Thyroid gland (tissue), 4 donors: Measurements from ENCODE around the gene GLE1. TPM values are rescaled to one million over a fixed set of nuclear protein-coding genes. Genes with fewer than 3 reads are reported as not detected.

ENCODE experiments used
- DNase-seq, 2 donors: peaks; one replicate each; pipeline ENCODE4 v3.0.0-alpha.2; 2019
- H3K27ac ChIP-seq, 3 donors: fragments of 200-600 bp; sonication (generic); 1 replicate in 2 of 3; 2 replicates in 1 of 3; pipeline ENCODE4 v1.5.1; 2016 to 2019; ENCODE audit warnings: mild to moderate bottlenecking in 1 of 3, moderate library complexity in 1 of 3
- H3K27me3 ChIP-seq: fragments of 200-600 bp; sonication (generic); one replicate; pipeline ENCODE4 v1.5.1; 2019
- H3K36me3 ChIP-seq, 2 donors: fragments of 200-600 bp; sonication (generic); one replicate each; pipeline ENCODE4 v1.5.1; 2016 to 2019
- H3K4me1 ChIP-seq, 2 donors: fragments of 200-600 bp; sonication (generic); one replicate each; pipeline ENCODE4 v1.5.1; 2017 to 2019
- H3K4me3 ChIP-seq, 3 donors: fragments of 200-600 bp; sonication (generic); replicated peaks in 1 of 3; 1 replicate in 2 of 3; 2 replicates in 1 of 3; pipeline ENCODE4 v1.5.1; 2016; ENCODE audit warnings: mild to moderate bottlenecking in 1 of 3
- H3K9me3 ChIP-seq: fragments of 200-600 bp; sonication (generic); one replicate; pipeline ENCODE4 v1.5.1; 2017
- CTCF ChIP-seq, 6 experiments: fragments of 200-600 bp in 3 of 6; fragments of 450-650 bp in 3 of 6; sonication (generic) in 3 of 6; IDR thresholded peaks; one replicate each; pipeline ENCODE4 v1.5.1; 2016 to 2019; ENCODE audit warnings: antibody characterized with exemption in 6 of 6, mild to moderate bottlenecking in 2 of 6, inconsistent platforms in 1 of 6, moderate library complexity in 1 of 6
- POLR2A ChIP-seq, 2 donors: fragments of 450-650 bp; IDR thresholded peaks; one replicate each; pipeline ENCODE4 v1.6.1; 2017; ENCODE audit warnings: antibody characterized with exemption in 2 of 2, mild to moderate bottlenecking in 2 of 2, moderate library complexity in 1 of 2
- WGBS, 2 donors: methylation state at CpG; one replicate each; pipeline ENCODE4 v1.1.5; 2017; 5-methylcytosine and 5-hydroxymethylcytosine counted together
- intact Hi-C: fragments of 100-400 bp; cut with DNase I; formaldehyde crosslinking; loops from one replicate; pipeline ENCODE4 v1.15.1; 2023
- total RNA-seq, 4 donors: library from RNA; depleted of rRNA; stranded (reverse); fragments of >200 nt; gene quantifications; one replicate each; pipeline ENCODE4 v1.2.3, GENCODE V29; 2016

The GLE1 gene
- total RNA-seq, 4 donors from 2014 or later = 24.1 to 30.3 (median 25.5) TPM

GRCh38 chr9:128523199-128523925 lies 18.8 kb downstream of the GLE1 start:
- Histone ChIP-seq H3K9me3 (no peaks in the 10 kb centered on the region), H3K4me1 (no peaks in the 10 kb centered on the region), H3K4me3 (no peak overlapping the region), H3K27me3 (no peaks in the 10 kb centered on the region), H3K36me3 (peaks cover 36 to 63% of the 10 kb centered on the region in 2 donors), H3K27ac (no peak overlapping the region)
- DNase-seq = peak; percentile 12 to 15
- TF ChIP-seq POLR2A (IDR thresholded peaks at IDR 0.05) (no peak), CTCF (IDR thresholded peaks at IDR 0.05) (no peak)
- 53 to 59% methylated on average over 13 of the region's 13 CpGs for WGBS, 2 donors
- intact Hi-C loops = no loop called here

- no peak for TF ChIP-seq POLR2A (IDR thresholded peaks at IDR 0.05)
- TF ChIP-seq CTCF (IDR thresholded peaks at IDR 0.05) = no peak
Observed at GRCh38 chr9:128526720-128527119, 22.2 kb downstream of the GLE1 start.

GRCh38 chr9:128528445-128529160 lies 24.1 kb downstream of the GLE1 start:
- intact Hi-C loops = no loop called here
- TF ChIP-seq CTCF (IDR thresholded peaks at IDR 0.05) (no peak), POLR2A (IDR thresholded peaks at IDR 0.05) (no peak)
- 91 to 93% methylated on average over 15 of the region's 15 CpGs for WGBS, 2 donors
- Histone ChIP-seq H3K27me3 (no peaks in the 10 kb centered on the region), H3K4me3 (no peak overlapping the region), H3K27ac (no peak overlapping the region), H3K9me3 (no peaks in the 10 kb centered on the region), H3K36me3 (peaks cover 60 to 70% of the 10 kb centered on the region in 2 donors), H3K4me1 (no peaks in the 10 kb centered on the region)
- no peak for DNase-seq

More at GRCh38 chr9:128526720-128527119, 22.2 kb downstream of the GLE1 start:
- no peak for DNase-seq
- Histone ChIP-seq H3K4me3 (no peak overlapping the region), H3K27ac (no peak overlapping the region), H3K27me3 (no peaks in the 10 kb centered on the region), H3K36me3 (peaks cover 56 to 76% of the 10 kb centered on the region in 2 donors), H3K4me1 (no peaks in the 10 kb centered on the region), H3K9me3 (no peaks in the 10 kb centered on the region)
- 92 to 98% methylated on average over 2 of the region's 2 CpGs for WGBS, 2 donors
- intact Hi-C loops = no loop called here

GRCh38 chr9:128529191-128529590 lies 24.7 kb downstream of the GLE1 start:
- Histone ChIP-seq H3K27ac (no peak overlapping the region), H3K9me3 (no peaks in the 10 kb centered on the region), H3K4me1 (no peaks in the 10 kb centered on the region), H3K4me3 (no peak overlapping the region), H3K27me3 (no peaks in the 10 kb centered on the region), H3K36me3 (peaks cover 60 to 72% of the 10 kb centered on the region in 2 donors)
- WGBS, 2 donors = 77 to 78% methylated on average over 4 of the region's 4 CpGs
- DNase-seq = no peak
- TF ChIP-seq CTCF (IDR thresholded peaks at IDR 0.05) = no peak
- TF ChIP-seq POLR2A (IDR thresholded peaks at IDR 0.05) = no peak
- intact Hi-C loops = no loop called here

- DNase-seq = no peak
- Histone ChIP-seq H3K4me3 (no peak overlapping the region), H3K4me1 (no peaks in the 10 kb centered on the region), H3K9me3 (no peaks in the 10 kb centered on the region), H3K36me3 (peaks cover 45 to 63% of the 10 kb centered on the region in 2 donors), H3K27ac (no peak overlapping the region), H3K27me3 (no peaks in the 10 kb centered on the region)
- WGBS, 2 donors = 96 to 97% methylated on average over 4 of the region's 4 CpGs
- intact Hi-C loops = no loop called here
- TF ChIP-seq CTCF (IDR thresholded peaks at IDR 0.05) = no peak
- no peak for TF ChIP-seq POLR2A (IDR thresholded peaks at IDR 0.05)
Observed at GRCh38 chr9:128532581-128532980, 28.1 kb downstream of the GLE1 start.
